HG03097 (cell line): ENCODE results near the gene WDR54.
A peak's percentile ranks its signal among the peaks of the same experiment; 100 is the strongest.
"Not testable (repeated sequence)": the region's sequence is repeated elsewhere in the genome, so short reads cannot be mapped to it uniquely, and the experiment has no call there.

ENCODE experiments used
- ATAC-seq: cut with Tn5 transposase; IDR thresholded peaks from one replicate; pipeline ENCODE4 v1.9.1; 2021; ENCODE audit not compliant: unreplicated experiment, low FRiP score

The WDR54 gene

DNA sequence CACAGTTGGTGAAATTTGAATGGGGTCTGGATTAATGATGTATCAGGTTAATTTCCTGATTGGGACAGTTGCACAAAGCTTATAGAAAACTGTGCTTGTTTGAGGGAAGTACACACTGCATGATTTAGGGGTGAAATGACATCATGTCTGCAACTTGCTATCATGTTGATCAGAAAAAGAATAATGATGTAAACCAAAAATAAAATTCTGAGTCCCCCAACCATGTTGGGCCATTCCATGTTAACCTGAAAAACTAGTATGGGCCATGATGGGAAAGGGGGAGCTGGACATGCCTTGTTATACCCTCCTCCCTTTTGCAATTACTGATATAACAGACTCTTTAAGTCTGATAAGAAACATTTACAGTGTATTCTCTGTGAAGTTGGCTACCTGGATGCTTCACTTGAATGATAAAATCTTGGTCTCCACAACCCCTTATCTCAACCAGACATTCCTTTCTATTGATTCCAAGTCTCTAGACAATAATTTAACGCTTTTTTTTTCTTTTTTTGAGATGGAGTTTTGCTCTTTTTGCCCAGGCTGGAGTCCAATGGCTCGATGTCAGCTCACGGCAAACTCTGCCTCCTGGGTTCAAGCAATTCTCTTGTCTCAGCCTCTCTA lies 29.1 kb downstream of the WDR54 start:
- ATAC-seq: no peak

DNA sequence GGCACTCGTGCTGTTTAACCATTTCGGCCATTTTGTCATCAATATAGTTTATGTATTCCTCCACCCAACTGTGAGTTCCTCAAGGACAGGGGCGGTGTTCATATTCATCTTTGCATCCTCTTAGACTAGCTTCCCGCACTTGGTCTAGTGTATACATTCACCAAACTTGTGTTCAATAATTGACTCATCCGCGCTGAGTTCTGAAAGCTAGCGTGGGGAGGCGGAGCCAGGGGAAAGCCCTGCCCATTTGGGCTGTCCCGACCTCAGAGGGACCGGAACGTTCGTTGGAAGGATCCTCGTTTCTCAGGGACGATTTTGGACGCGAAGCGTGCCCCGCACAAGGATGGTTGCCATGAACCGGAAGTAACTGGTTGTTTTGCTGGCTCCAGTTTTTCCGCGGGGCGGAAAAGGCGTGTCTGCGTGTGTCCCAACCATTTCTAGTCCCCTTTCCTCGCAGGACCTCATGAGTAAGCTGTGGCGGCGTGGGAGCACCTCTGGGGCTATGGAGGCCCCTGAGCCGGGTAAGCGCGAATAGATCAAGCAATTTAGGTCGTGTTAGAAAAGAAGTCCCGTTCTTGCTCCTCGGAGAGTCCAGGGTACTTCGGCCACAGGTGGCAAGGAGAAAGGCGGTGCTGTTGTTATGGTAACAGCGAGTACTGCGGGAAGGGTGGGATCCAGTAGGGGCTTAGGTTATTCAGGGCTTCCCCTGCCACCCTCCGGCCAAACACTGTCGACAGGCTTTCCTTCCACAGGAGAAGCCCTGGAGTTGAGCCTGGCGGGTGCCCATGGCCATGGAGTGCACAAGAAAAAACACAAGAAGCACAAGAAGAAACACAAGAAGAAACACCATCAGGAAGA lies 33.4 kb downstream of the WDR54 start, which contains the start of gene INO80B:
Gene INO80B, plus strand, starts transcription at position 434 of the 858 bp plus-strand sequence. Its CDS starts 30 bp downstream, at position 464.
- ATAC-seq: peak; percentile 49

DNA sequence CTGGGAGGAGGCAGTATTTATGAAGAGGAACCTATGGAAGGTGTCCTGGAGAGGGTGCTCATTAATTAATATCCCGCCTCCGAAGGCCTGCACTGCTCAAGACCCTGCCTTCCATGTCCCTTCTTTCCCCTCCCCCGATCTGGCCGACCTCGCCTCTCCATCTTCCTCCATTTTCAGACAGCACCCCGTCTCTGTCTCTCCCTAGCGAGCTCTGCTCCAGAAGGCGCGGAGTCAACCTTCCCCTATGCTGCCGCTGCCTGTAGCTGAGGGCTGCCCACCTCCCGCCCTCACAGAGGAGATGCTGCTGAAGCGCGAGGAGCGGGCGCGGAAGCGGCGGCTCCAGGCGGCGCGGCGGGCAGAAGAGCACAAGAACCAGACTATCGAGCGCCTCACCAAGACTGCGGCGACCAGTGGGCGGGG lies 35.6 kb downstream of the WDR54 start:
- no peak for ATAC-seq

DNA sequence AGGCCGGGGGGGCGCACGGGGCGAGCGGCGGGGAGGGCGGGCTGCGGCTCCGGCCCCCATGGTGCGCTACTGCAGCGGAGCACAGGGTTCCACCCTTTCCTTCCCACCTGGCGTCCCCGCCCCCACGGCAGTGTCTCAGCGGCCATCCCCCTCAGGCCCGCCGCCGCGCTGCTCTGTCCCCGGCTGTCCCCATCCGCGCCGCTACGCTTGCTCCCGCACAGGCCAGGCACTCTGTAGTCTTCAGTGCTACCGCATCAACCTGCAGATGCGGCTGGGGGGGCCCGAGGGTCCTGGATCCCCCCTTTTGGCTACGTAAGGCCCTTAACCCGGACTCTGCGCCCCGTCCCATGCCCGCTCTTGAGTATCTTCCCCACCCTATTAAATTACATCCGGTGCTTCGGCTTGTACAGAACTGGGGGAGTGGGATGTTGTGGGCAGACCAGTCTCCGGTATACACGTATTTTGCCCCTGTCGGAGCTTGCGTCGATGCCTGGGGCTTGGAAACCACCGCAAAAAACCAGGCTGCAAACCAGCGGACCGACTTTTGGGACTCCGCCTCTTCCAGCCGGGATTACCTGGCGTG lies 36.1 kb downstream of the WDR54 start:
- ATAC-seq: peak; percentile 25

DNA sequence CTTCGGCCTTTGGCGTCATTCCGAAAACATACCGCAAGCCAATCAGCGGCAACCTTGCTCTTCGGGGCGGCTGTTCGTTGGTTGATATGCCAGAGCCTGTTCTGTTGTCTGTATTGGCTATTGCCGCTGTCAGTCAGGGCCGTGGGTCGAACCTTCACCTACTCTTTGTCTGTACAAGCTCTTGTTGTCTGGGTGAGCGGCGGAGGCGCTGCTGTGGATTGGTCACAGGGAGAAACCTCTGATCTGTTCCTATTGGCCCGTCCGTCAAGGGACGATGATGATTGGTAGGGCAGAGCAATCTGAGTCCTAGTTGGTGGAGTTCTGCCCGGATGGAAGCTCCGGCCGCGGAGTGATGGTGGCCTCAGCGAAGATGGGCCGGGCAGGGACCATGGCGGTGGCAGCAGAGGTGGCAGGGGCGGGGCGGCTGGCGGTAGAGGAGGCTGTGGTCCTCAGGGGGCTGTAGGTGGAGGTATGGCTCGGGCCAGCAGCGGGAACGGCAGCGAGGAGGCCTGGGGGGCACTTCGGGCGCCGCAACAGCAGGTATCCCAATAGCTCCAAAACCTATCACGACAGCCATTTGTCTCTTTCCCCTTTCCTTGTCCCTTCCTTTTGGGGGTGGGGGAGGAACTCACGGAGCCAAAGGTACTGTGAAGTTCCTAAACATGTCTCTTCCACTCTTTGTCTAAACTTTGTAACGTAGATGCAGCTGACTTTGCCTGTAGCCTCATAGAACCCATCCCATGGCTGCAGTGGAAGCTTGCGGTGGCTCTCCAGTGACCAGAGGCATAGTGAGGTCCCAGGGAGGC lies 36.8 kb downstream of the WDR54 start, which contains the start of gene WBP1:
Gene WBP1, plus strand, starts transcription at position 307 of the 806 bp plus-strand sequence. Its CDS starts 165 bp downstream, at position 472.
- ATAC-seq: peak; percentile 71

DNA sequence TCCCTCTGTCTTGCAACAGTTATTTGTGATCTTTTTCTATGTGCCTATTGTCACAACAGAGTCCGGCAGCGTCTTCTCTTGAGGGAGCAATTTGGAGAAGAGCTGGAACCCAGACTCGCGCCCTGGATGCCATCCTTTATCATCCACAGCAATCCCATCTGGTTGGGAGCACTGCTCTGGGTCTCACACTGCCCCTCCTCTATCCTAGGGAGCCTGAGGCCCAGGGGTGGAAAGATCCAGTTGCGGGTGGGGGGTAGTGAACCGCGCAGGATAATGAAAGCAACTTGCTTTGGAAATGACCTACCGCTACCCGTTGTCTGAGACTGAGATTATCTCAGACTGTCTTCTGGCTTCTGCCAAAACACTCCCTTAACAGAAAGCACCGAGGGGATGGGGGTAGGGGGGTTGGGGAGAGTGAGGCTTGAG lies 37.4 kb downstream of the WDR54 start:
- ATAC-seq: no peak

DNA sequence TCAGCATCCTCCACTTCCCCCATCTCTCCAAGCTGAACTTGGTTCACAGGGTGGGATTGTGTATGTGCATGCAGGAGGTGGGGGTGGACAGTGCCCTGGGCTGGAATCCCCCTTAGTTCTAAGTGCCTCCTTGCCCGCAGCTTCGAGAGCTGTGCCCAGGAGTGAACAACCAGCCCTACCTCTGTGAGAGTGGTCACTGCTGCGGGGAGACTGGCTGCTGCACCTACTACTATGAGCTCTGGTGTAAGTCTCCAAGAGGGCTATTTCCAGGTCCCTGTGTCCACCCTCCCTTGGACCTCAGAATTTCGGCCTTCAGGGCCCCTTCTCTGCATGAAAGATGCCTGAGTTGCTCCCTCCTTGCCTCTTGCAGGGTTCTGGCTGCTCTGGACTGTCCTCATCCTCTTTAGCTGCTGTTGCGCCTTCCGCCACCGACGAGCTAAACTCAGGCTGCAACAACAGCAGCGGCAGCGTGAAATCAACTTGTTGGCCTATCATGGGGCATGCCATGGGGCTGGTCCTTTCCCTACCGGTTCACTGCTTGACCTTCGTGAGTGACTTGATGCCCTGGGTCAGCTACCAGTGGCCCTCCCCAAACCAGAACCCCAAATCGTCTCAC lies 38.1 kb downstream of the WDR54 start:
- ATAC-seq: not testable (repeated sequence)

DNA sequence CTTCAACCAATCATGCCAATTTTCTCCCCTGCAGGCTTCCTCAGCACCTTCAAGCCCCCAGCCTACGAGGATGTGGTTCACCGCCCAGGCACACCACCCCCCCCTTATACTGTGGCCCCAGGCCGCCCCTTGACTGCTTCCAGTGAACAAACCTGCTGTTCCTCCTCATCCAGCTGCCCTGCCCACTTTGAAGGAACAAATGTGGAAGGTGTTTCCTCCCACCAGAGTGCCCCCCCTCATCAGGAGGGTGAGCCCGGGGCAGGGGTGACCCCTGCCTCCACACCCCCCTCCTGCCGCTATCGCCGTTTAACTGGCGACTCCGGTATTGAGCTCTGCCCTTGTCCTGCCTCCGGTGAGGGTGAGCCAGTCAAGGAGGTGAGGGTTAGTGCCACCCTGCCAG lies 38.7 kb downstream of the WDR54 start:
- ATAC-seq: not testable (repeated sequence)

DNA sequence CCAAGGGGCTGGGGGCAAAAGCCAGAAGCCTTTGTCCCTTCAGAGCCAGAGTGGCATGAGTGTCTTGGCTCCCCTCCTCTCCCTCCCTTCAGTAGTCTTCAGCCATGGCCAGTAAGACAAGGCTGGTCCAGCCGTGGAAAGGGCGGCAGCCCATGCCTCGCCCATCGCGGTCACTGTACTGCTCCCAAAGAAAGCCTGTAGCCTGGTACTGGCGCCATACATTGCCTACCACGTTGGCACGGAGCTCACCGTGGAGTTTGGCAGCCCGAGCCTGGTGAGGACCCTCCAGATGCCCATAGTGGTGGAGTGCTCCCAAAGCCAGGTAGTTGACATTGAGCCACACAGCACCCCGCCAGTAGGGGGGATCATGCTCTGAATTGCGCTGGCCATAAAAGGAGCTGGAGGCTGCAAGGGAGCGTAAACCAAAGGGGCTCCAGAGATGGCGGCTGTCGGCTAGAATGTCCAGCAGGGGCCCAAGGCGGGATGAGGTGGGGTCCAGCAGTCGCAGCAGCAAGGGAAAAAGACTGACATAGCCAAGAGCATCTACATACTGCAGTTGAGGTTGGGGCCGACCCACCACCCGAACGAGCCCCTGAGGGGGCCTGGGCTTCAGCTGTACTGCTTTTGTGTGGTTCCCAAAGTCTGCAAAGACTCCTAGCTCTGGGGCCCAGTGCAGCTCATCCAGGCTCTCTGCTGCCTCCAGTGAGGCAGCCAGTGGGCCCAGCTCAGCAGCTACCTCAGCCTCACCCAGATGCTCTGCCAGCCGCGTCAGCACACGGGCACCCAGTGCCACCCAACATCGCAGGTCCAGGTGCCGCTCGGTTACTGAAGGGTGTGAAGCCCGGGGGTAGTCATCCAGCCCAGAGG lies 39.9 kb downstream of the WDR54 start:
- no peak for ATAC-seq

DNA sequence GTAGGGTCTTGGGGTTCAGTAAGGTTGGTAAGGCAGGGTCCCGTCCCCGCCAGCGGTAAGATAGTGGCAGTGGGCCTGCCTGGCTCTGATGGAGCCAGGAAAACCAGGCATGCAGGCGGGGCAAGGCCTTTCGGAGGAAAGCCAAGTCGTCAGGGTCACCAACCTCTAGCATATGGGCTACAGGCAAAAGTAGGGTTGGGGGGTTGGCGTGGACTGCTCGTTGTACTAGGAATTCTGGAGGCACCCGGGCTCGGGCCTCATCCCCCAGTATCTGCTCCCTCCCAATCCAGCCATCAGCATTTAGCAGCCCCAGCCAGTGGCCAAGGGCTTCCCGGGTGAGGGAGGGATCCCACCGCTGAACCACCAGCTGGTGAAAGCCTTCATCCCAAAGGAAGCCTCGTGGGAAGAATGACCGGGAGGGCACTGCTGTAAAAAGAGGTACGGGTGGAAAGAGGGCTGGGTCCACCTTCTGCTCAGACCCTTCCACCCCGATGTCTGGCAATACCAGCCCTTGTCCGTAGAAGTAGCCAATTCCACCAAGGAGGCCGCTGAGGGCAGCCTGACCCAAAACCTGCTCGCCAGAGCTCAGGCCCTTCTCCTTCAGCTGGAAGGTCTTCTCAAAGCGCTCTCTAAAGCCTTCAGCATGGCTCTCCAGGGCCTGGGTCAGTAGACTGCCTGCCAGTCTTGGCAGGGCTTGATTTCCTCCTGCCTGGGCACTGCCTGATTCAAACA lies 40.7 kb downstream of the WDR54 start:
- ATAC-seq: no peak

DNA sequence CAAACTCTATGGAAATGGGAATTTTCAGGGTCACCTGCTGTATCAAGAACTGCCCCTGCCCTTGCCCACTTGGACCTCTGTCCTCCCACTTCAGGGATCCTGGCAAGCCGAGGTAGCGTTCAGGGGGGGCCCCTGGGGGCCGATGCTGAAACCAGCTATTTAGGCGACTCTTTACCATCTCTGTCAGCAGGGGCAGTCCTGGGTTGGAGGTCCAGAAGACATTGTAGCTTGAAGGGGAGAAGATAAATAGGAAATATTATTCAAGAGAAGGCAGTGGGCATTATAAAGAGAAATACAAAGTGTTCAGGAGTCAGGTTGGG lies 41.2 kb downstream of the WDR54 start:
- no peak for ATAC-seq

DNA sequence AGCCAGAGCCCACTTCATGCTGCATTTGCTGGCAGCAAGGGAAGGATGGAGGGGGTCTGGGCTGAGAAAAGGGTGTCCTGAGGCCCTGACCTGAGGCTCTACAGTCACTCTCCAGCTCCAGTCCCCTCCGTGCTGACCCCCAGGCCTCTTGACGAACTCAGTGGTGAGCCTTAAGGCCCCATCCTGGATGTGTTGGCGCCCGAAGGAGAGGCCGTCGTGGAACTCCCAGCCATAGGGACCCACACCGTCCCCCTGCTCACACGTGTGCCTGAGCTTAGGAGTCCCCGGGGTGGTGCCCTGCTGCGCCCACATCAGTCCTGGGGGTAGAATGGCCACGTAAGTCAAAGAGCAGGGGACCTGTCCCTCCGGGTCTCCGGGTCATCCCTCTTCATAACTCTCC lies 42.9 kb downstream of the WDR54 start:
- ATAC-seq: no peak

DNA sequence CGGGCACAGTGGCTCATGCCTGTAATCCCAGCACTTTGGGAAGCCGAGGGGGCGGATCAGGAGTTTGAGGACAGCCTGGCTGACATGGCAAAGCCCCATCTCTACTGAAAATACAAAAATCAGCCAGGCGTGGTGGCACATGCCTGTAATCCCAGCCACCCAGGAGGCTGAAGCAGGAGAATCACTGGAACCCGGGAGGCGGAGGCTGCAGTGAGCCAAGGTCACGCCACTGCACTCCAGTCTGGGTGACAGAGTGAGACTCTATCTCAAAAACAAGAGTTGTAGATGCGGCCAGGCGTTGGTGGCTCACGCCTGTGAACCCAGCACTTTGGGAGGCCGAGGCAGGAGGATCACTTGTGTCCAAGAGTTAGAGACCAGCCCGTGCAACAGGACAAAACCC lies 49.2 kb downstream of the WDR54 start:
- not testable (repeated sequence) for ATAC-seq

DNA sequence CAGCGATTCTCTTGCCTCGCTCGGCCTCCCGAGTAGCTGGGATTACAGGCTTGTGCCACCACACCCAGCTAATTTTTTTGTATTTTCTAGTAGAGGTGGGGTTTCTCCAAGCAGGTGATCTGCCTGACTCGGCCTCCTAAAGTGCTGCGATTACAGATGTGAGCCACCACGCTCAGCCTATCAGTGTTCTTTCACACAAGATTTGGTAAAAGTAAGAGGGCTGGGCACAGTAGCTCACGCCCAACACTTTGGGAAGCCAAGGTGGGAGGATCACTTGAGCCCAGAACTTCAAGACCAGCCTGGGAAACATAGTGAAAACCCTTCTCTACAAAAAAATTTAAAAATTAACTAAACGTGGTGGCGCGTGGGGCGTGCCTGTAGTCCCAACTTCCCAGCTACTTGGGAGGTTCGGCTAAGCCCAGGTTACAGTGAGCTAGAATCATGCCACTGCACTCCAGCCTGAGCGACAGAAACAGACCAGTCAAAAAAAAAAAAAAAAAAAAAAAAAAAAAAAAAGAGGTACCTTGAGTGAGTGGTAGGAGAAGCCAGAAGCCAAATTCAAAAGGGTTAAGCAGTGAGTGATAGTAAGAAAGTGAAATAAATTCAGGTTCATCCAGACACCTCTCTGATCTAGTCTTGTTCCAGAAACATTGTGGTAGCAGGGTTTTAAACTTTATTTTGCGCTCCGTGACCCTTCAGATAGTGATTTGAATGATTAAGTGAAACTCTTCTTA lies 50.0 kb downstream of the WDR54 start:
- ATAC-seq: no peak

DNA sequence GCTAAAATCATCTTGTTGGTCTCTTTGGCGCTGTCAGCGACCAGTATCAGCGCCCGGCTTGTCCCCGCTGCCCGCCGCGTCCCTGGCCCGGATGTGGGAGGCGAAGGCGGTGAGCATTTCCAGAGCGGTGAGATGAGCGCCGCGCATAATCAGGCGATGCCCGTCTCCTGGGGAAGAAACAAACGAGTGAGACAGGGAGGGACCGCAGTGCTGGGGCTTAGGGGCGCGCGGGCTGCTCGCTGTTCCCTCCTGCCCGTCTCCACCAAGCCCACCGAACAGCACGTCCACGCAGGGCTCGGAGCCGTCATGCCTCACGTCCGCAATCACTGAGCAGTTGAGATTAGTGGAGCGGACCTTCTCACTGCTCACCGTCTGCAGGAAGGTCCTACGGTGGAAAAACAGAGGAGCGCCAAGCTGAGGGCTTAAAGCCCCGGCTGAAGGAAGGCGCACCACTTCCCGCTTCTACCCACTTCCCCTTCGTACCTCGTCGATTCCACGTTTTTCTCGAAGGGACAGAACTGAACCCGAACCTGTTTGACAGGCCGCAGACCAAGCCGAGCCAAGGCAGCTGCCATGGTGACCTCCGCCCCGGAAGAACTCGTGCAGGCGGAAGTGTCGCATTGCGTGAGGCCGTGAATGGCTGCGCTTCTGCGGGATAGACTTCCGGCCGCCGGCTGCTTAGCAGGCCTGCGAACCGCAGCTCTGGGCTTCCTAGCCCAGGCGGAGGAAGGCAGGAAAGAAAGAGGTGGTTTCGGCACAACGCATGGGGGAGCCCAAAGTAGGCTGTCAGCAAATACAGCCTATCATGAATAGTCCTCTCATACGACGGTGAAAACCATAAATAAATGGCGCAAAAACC lies 50.8 kb downstream of the WDR54 start, which contains the start of gene MRPL53:
Gene MRPL53, minus strand, starts transcription at position 595 of the 859 bp plus-strand sequence. Its CDS starts 20 bp downstream, at position 575.
- peak; percentile 73 for ATAC-seq

DNA sequence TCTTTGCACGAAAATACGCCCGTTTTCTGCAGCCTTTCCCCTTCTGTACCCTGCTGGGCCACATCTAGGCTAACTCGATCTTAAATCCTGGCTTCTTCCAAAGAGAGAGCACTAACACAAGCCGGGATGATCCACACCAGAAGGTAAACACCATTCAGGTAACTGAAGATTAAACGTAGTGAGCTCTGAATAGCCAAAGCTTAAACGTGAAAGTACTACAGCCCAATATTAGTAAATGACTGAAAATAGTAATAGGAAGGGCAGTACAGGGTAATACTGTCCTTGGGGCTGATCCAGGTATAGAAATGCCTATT lies 51.4 kb downstream of the WDR54 start:
- ATAC-seq: peak; percentile 8

DNA sequence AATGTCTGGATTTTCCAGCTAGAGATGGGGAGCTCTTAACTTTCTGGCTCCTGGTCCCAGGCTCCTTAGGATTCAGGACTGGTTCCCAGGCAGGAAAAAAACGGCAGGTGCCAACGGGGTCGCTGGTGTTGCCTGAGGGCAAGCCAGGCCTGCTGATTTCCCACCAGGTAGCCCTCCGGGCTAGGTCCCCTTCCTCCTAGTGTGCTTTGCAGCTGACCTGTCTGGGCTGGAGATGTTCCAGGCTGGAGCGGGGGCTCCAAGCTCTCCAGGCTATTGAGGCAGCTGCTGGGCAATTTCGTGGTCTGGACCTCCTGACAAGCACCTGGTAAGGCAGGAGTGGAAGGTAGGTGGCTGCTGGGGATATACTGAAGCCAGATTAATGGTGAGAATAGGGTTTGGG lies 53.0 kb downstream of the WDR54 start:
- ATAC-seq: no peak
